ENCODE measurements around the gene SLC39A13. TPM values are rescaled to one million over a fixed set of nuclear protein-coding genes. Genes with fewer than 3 reads are reported as not detected.

The SLC39A13 gene
- polyA plus RNA-seq, 3 donors, result 4.8 to 27.4 (median 5.9) TPM

GRCh38 chr11:47360341-47360740 is 48.0 kb upstream of the SLC39A13 start:
- Mint-ChIP-seq H3K9me3 (peaks cover 0 to 1% (median 0%) of the 10 kb centered on the region in 7 donors), H3K27ac (peak overlapping the region in 6 of 7 donors; percentile 90 to 96 (median 93)), H3K4me1 (peaks cover 55% of the 10 kb centered on the region), H3K4me3 (peak overlapping the region in 1 of 2 donors; percentile 83), H3K27me3 (ENCODE audit: low read depth in 3 of 3) (no peaks in the 10 kb centered on the region), H3K36me3 (peaks cover 26 to 36% of the 10 kb centered on the region in 2 donors)
- H3K4me1 ChIP-seq (ENCODE audit: control insufficient read depth in 1 of 2, insufficient read depth in 2 of 2, low read length in 2 of 2), result peaks cover 64 to 70% of the 10 kb centered on the region in 2 donors
- peaks cover 93% of the 10 kb centered on the region for H3K79me2 ChIP-seq (ENCODE audit: insufficient read depth, low read length)
- H4K20me1 ChIP-seq (ENCODE audit: insufficient read depth, low read length), result peaks cover 100% of the 10 kb centered on the region
- H3K9me3 ChIP-seq (replicated peaks in 1 of 2; ENCODE audit: control insufficient read depth in 1 of 2, insufficient read depth in 1 of 2, low read length in 2 of 2), result no peaks in the 10 kb centered on the region
- intact Hi-C loops (cut with micrococcal nuclease), result loop anchor here in 1 of 2 donors (10.0 kb wide), 1 partner anchor 86 kb away; the partner anchor contains the start of gene MADD
- DNase-seq, result no peak
- peak overlapping the region; percentile 58 for H3K4me2 ChIP-seq (replicated peaks; ENCODE audit: extremely low read depth, low read length, poor library complexity, severe bottlenecking)
- peak overlapping the region in 1 of 3 experiments; percentile 51 for H3K4me3 ChIP-seq (replicated peaks in 1 of 3; ENCODE audit: low read depth in 2 of 3, low read length in 3 of 3)
- no peak overlapping the region for H3K9ac ChIP-seq (ENCODE audit: insufficient read depth, low read length, poor library complexity, severe bottlenecking)
- no peak overlapping the region for H2AFZ ChIP-seq (ENCODE audit: insufficient read depth, low read depth, low read length, poor library complexity, severe bottlenecking)
- peaks cover 63 to 81% of the 10 kb centered on the region in 2 donors for H3K36me3 ChIP-seq (replicated peaks in 1 of 2; ENCODE audit: control insufficient read depth in 1 of 2, insufficient read depth in 2 of 2, low read length in 2 of 2)
- 50% methylated on average over 3 of the region's 15 CpGs for WGBS (ENCODE audit: insufficient coverage)
- TF ChIP-seq CTCF (IDR thresholded peaks at IDR 0.05), result no peak
- no peaks in the 10 kb centered on the region for H3K27me3 ChIP-seq (ENCODE audit: control insufficient read depth in 2 of 2, insufficient read depth in 2 of 2, low read length in 2 of 2)
- H3K27ac ChIP-seq (ENCODE audit: low read depth in 1 of 2, low read length in 2 of 2), result peak overlapping the region; percentile 57 to 82

GRCh38 chr11:47361419-47361818 is 47.0 kb upstream of the SLC39A13 start:
- peak overlapping the region in 1 of 2 donors; percentile 76 for H3K4me3 Mint-ChIP-seq
- peak overlapping the region; percentile 57 to 71 for H3K27ac ChIP-seq (ENCODE audit: low read depth in 1 of 2, low read length in 2 of 2)
- no peak overlapping the region for H2AFZ ChIP-seq (ENCODE audit: insufficient read depth, low read depth, low read length, poor library complexity, severe bottlenecking)
- no peak for DNase-seq
- H3K79me2 ChIP-seq (ENCODE audit: insufficient read depth, low read length), result peaks cover 99% of the 10 kb centered on the region
- H3K27ac Mint-ChIP-seq, result peak overlapping the region in 6 of 7 donors; percentile 83 to 96 (median 93)
- no peaks in the 10 kb centered on the region for H3K27me3 Mint-ChIP-seq (ENCODE audit: low read depth in 3 of 3)
- intact Hi-C loops (cut with micrococcal nuclease), result loop anchor here in 1 of 2 donors (10.0 kb wide), 1 partner anchor 87 kb away; the partner anchor contains the start of gene MADD
- TF ChIP-seq CTCF (IDR thresholded peaks at IDR 0.05), result no peak
- peaks cover 0 to 1% (median 0%) of the 10 kb centered on the region in 7 donors for H3K9me3 Mint-ChIP-seq
- H3K27me3 ChIP-seq (ENCODE audit: control insufficient read depth in 2 of 2, insufficient read depth in 2 of 2, low read length in 2 of 2), result no peaks in the 10 kb centered on the region
- H3K9me3 ChIP-seq (replicated peaks in 1 of 2; ENCODE audit: control insufficient read depth in 1 of 2, insufficient read depth in 1 of 2, low read length in 2 of 2), result no peaks in the 10 kb centered on the region
- H3K4me3 ChIP-seq (replicated peaks in 1 of 3; ENCODE audit: low read depth in 2 of 3, low read length in 3 of 3), result peak overlapping the region in 1 of 3 experiments; percentile 12
- WGBS (ENCODE audit: insufficient coverage), result 65% methylated on average over 5 of the region's 13 CpGs
- peaks cover 64% of the 10 kb centered on the region for H3K4me1 Mint-ChIP-seq
- H4K20me1 ChIP-seq (ENCODE audit: insufficient read depth, low read length), result peaks cover 100% of the 10 kb centered on the region
- H3K36me3 Mint-ChIP-seq, result peaks cover 36 to 45% of the 10 kb centered on the region in 2 donors
- no peak overlapping the region for H3K9ac ChIP-seq (ENCODE audit: insufficient read depth, low read length, poor library complexity, severe bottlenecking)
- H3K36me3 ChIP-seq (replicated peaks in 1 of 2; ENCODE audit: control insufficient read depth in 1 of 2, insufficient read depth in 2 of 2, low read length in 2 of 2), result peaks cover 63 to 81% of the 10 kb centered on the region in 2 donors
- peak overlapping the region; percentile 15 for H3K4me2 ChIP-seq (replicated peaks; ENCODE audit: extremely low read depth, low read length, poor library complexity, severe bottlenecking)
- peaks cover 74 to 80% of the 10 kb centered on the region in 2 donors for H3K4me1 ChIP-seq (ENCODE audit: control insufficient read depth in 1 of 2, insufficient read depth in 2 of 2, low read length in 2 of 2)
